ENCODE results near the gene SNX33. TPM values are rescaled to one million over a fixed set of nuclear protein-coding genes. Genes with fewer than 3 reads are reported as not detected.

The SNX33 gene
- total and polyA plus RNA-seq, 2 of the 13 experiments (the other 11 are each of a cell fraction or from before 2014, with no cell fraction given), result 11.0 to 11.6 TPM

- peak; percentile 58; the same call in 1 of the 2 replicates for TF ChIP-seq HNRNPL (IDR thresholded peaks at IDR 0.05; ENCODE audit: low read depth, low read length)
- TF ChIP-seq ZNF205 (CRISPR knock-in tag; IDR thresholded peaks at IDR 0.05), result no peak; the same call in 1 of the 2 replicates
- TF ChIP-seq FOXK2 (IDR thresholded peaks at IDR 0.05), result no peak
- TF ChIP-seq ZNF564 (CRISPR knock-in tag; IDR thresholded peaks at IDR 0.05), result no peak; the same call in none of the 2 replicates
- TF ChIP-seq ZNF451 (CRISPR knock-in tag; IDR thresholded peaks at IDR 0.05), result peak; percentile 73; the same call in 1 of the 2 replicates
- TF ChIP-seq RBFOX2 (IDR thresholded peaks at IDR 0.05; ENCODE audit: low read depth, low read length), result peak; percentile 98
- TF ChIP-seq ZNF317 (CRISPR knock-in tag; IDR thresholded peaks at IDR 0.05), result peak; percentile 17; the same call in 1 of the 2 replicates
- TF ChIP-seq MTA1 (CRISPR knock-in tag; IDR thresholded peaks at IDR 0.05; ENCODE audit: borderline replicate concordance), result peak; percentile 88; the same call in 1 of the 2 replicates
- TF ChIP-seq ZNF512B (CRISPR knock-in tag; IDR thresholded peaks at IDR 0.05; ENCODE audit: borderline replicate concordance), result 0 out of 2 replicates have a peak, but pooled peaks have one; percentile 32
- TF ChIP-seq KDM5A (IDR thresholded peaks at IDR 0.05; ENCODE audit: borderline replicate concordance, low read length), result no peak
- TF ChIP-seq ZBTB1 (CRISPR knock-in tag; IDR thresholded peaks at IDR 0.05; ENCODE audit: borderline replicate concordance), result 0 out of 2 replicates have a peak, but pooled peaks have one; percentile 48
- TF ChIP-seq POLR2AphosphoS5 (IDR thresholded peaks at IDR 0.05; ENCODE audit: low read depth, low read length), result peak; percentile 97
- no peak for TF ChIP-seq GPBP1L1 (CRISPR knock-in tag; IDR thresholded peaks at IDR 0.05)
- TF ChIP-seq FUBP1 (CRISPR knock-in tag; IDR thresholded peaks at IDR 0.05; ENCODE audit: borderline replicate concordance), result 0 out of 2 replicates have a peak, but pooled peaks have one; percentile 50
- peak; percentile 54; the same call in 1 of the 2 replicates for TF ChIP-seq ZNF362 (CRISPR knock-in tag; IDR thresholded peaks at IDR 0.05; ENCODE audit: borderline replicate concordance)
- TF ChIP-seq ZNF790 (CRISPR knock-in tag; IDR thresholded peaks at IDR 0.05; ENCODE audit: borderline replicate concordance), result peak; percentile 84; the same call in 1 of the 2 replicates
- peak; percentile 83 for TF ChIP-seq ZSCAN31 (CRISPR knock-in tag; IDR thresholded peaks at IDR 0.05; ENCODE audit: low read depth)
- peak; percentile 94 for TF ChIP-seq ZNF605 (CRISPR knock-in tag; IDR thresholded peaks at IDR 0.05)
- peak; percentile 12 for TF ChIP-seq XRCC5 (optimal IDR thresholded peaks at IDR 0.05; ENCODE audit: low read length)
- peak; percentile 69; the same call in 1 of the 2 replicates for TF ChIP-seq TP53 (CRISPR knock-in tag; conservative IDR thresholded peaks at IDR 0.05)
- TF ChIP-seq ARNTL (CRISPR knock-in tag; IDR thresholded peaks at IDR 0.05), result peak; percentile 86
- TF ChIP-seq ZNF530 (CRISPR knock-in tag; IDR thresholded peaks at IDR 0.05; ENCODE audit: low read depth), result peak; percentile 21; the same call in 1 of the 2 replicates
- no peak for TF ChIP-seq ARNT (IDR thresholded peaks at IDR 0.05)
Measured at GRCh38 chr15:75639709-75640482, 7.8 kb upstream of the SNX33 start, which contains the start of gene IMP3 (continued).
